GM12878 (cell line): ENCODE measurements around the gene SMPD3. TPM values are rescaled to one million over a fixed set of nuclear protein-coding genes. Genes with fewer than 3 reads are reported as not detected.

Source experiments
- EED ChIP-seq: sonication (generic); IDR thresholded peaks from 2 replicates; pipeline ENCODE4 v1.6.1; 2016; ENCODE audit warnings: antibody characterized with exemption, low read depth
- EGR1 ChIP-seq, 2 experiments: IDR thresholded peaks; 1 replicate in 1 of 2; 2 replicates in 1 of 2; pipeline ENCODE4 v1.6.1; 2011 to 2012; ENCODE audit warnings: low read depth in 2 of 2, low read length in 2 of 2, borderline replicate concordance in 1 of 2, mild to moderate bottlenecking in 1 of 2, moderate library complexity in 1 of 2
- HDAC6 ChIP-seq: fragments of 200-600 bp; sonication (generic); IDR thresholded peaks from one replicate; pipeline ENCODE4 v1.8.0; 2017; ENCODE audit warnings: antibody characterized with exemption; ENCODE audit not compliant: unreplicated experiment
- HSF1 ChIP-seq: fragments of 150-350 bp; IDR thresholded peaks from 2 replicates; pipeline ENCODE4 v1.6.1; 2014; ENCODE audit warnings: mild to moderate bottlenecking, low read depth, low read length
- IRF3 ChIP-seq: fragments of 450-650 bp; IDR thresholded peaks from 2 replicates; pipeline ENCODE4 v1.6.1; 2014; ENCODE audit warnings: mild to moderate bottlenecking
- KDM1A ChIP-seq: fragments of 200-600 bp; sonication (generic); IDR thresholded peaks from 2 replicates; pipeline ENCODE4 v1.6.1; 2016; ENCODE audit warnings: borderline replicate concordance
- LARP7 ChIP-seq: fragments of 450-650 bp; IDR thresholded peaks from 2 replicates; pipeline ENCODE4 v1.6.1; 2017; ENCODE audit warnings: mild to moderate bottlenecking
- MAX ChIP-seq: IDR thresholded peaks from 2 replicates; pipeline ENCODE4 v1.6.1; 2012; ENCODE audit warnings: low read depth, low read length, improper control_type of control experiment
- MEF2B ChIP-seq: fragments of 450-650 bp; IDR thresholded peaks from 2 replicates; pipeline ENCODE4 v1.6.1; 2018; ENCODE audit warnings: mild to moderate bottlenecking, moderate library complexity; ENCODE audit not compliant: partially characterized antibody, poor library complexity, severe bottlenecking
- MLLT1 ChIP-seq: fragments of 450-650 bp; IDR thresholded peaks from 2 replicates; pipeline ENCODE4 v1.6.1; 2016; ENCODE audit warnings: mild to moderate bottlenecking
- MXI1 ChIP-seq: fragments of 150-350 bp; IDR thresholded peaks from 2 replicates; pipeline ENCODE4 v1.6.1; 2011; ENCODE audit warnings: low read depth, mild to moderate bottlenecking, inconsistent platforms, low read length, improper control_type of control experiment
- NFYA ChIP-seq: IDR thresholded peaks from 2 replicates; pipeline ENCODE4 v1.6.1; 2011; ENCODE audit warnings: low read depth, mild to moderate bottlenecking, low read length, improper control_type of control experiment, borderline replicate concordance
- NKRF ChIP-seq: fragments of 450-650 bp; conservative IDR thresholded peaks from 2 replicates; pipeline ENCODE4 v1.6.1; 2017; ENCODE audit warnings: mild to moderate bottlenecking, moderate library complexity
- NR2C1 ChIP-seq: fragments of 450-650 bp; IDR thresholded peaks from 2 replicates; pipeline ENCODE4 v1.6.1; 2017; ENCODE audit warnings: antibody characterized with exemption, mild to moderate bottlenecking, moderate library complexity
- NR2C2 ChIP-seq: IDR thresholded peaks from 2 replicates; pipeline ENCODE4 v1.6.1; 2011; ENCODE audit warnings: borderline replicate concordance, low read depth; ENCODE audit not compliant: control insufficient read depth, insufficient read length
- NRF1 ChIP-seq: conservative IDR thresholded peaks from 2 replicates; pipeline ENCODE4 v1.6.1; 2011; ENCODE audit warnings: mild to moderate bottlenecking, low read depth, low read length, improper control_type of control experiment
- RBBP5 ChIP-seq: fragments of 200-600 bp; sonication (generic); conservative IDR thresholded peaks from 2 replicates; pipeline ENCODE4 v1.6.1; 2016
- RCOR1 ChIP-seq: conservative IDR thresholded peaks from 2 replicates; pipeline ENCODE4 v1.6.1; 2012; ENCODE audit warnings: low read depth, low read length, improper control_type of control experiment
- RELA ChIP-seq: fragments of 450-650 bp; IDR thresholded peaks from 2 replicates; pipeline ENCODE4 v1.8.0; 2014; ENCODE audit warnings: borderline replicate concordance; ENCODE audit not compliant: partially characterized antibody
- RFX5 ChIP-seq: IDR thresholded peaks from 2 replicates; pipeline ENCODE4 v1.6.1; 2011; ENCODE audit warnings: low read depth, low read length, improper control_type of control experiment
- SMC3 ChIP-seq: IDR thresholded peaks from 2 replicates; pipeline ENCODE4 v1.6.1; 2011; ENCODE audit warnings: low read length, improper control_type of control experiment, borderline replicate concordance
- STAT3 ChIP-seq: IDR thresholded peaks from 2 replicates; pipeline ENCODE4 v1.6.1; 2011; ENCODE audit warnings: low read depth, low read length, improper control_type of control experiment
- TCF3 ChIP-seq: IDR thresholded peaks from 2 replicates; pipeline ENCODE4 v1.6.1; 2012; ENCODE audit warnings: low read depth, mild to moderate bottlenecking, low read length, borderline replicate concordance; ENCODE audit not compliant: insufficient read depth
- WRNIP1 ChIP-seq: IDR thresholded peaks from 2 replicates; pipeline ENCODE4 v1.6.1; 2011; ENCODE audit warnings: low read depth, low read length, improper control_type of control experiment, borderline replicate concordance
- polyA plus RNA-seq, 11 experiments: library from polyadenylated mRNA; depleted of rRNA in 4 of 11; unstranded in 6 of 11; stranded (reverse) in 5 of 11; fragments of >200 nt; fragmentation: Nextera tagmentation in 4 of 11; fragmentation: Illumina TruSeq in 1 of 11; extraction: Ambion mirVana in 4 of 11; extraction: Trizol in 1 of 11; gene quantifications; 1 replicate in 1 of 11; 2 replicates in 10 of 11; pipeline versions ENCODE4 v1.2.1 to v1.2.3, GENCODE V29; 2011 to 2016; ENCODE audit warnings: inconsistent platforms in 2 of 11, missing spikeins in 2 of 11, low read depth in 1 of 11
- total RNA-seq, 4 experiments: library from RNA; depleted of rRNA in 3 of 4; stranded (reverse); fragments of >200 nt in 3 of 4; fragmentation: Illumina TruSeq in 1 of 4; extraction: Trizol in 1 of 4; gene quantifications; 2 replicates each; pipeline versions ENCODE4 v1.2.1 to v1.2.3, GENCODE V29; 2013 to 2021

SMPD3 gene
- total and polyA plus RNA-seq, 10 of the 15 experiments (the other 5 are each of a cell fraction or from before 2014, with no cell fraction given): 0.04 to 2.0 (median 1.2) TPM

GRCh38 chr16:68369697-68370580 is 78.4 kb downstream of the SMPD3 start (continued):
- TF ChIP-seq KDM1A (no peak), SMC3 (no peak), MXI1 (no peak), HDAC6 (no peak), MEF2B (no peak), MAX (no peak), HSF1 (no peak), IRF3 (no peak), EED (peak; percentile 92), RFX5 (no peak), RELA (no peak), NFYA (no peak), LARP7 (no peak), EGR1 (IDR thresholded peaks at IDR 0.05; ENCODE audit: borderline replicate concordance in 1 of 2, low read depth in 2 of 2, low read length in 2 of 2) (no peak), NRF1 (no peak), WRNIP1 (no peak), NKRF (no peak), MLLT1 (peak; percentile 62; the same call in 1 of the 2 replicates), TCF3 (peak; percentile 74; the same call in 1 of the 2 replicates), STAT3 (no peak), NR2C2 (no peak), RBBP5 (no peak), NR2C1 (no peak), RCOR1 (no peak)
